ENCODE measurements around the gene ZDHHC3.

GRCh38 chr3:44958386-44958785 is 17.6 kb downstream of the ZDHHC3 start:
- TF ChIP-seq, protein P1, sequence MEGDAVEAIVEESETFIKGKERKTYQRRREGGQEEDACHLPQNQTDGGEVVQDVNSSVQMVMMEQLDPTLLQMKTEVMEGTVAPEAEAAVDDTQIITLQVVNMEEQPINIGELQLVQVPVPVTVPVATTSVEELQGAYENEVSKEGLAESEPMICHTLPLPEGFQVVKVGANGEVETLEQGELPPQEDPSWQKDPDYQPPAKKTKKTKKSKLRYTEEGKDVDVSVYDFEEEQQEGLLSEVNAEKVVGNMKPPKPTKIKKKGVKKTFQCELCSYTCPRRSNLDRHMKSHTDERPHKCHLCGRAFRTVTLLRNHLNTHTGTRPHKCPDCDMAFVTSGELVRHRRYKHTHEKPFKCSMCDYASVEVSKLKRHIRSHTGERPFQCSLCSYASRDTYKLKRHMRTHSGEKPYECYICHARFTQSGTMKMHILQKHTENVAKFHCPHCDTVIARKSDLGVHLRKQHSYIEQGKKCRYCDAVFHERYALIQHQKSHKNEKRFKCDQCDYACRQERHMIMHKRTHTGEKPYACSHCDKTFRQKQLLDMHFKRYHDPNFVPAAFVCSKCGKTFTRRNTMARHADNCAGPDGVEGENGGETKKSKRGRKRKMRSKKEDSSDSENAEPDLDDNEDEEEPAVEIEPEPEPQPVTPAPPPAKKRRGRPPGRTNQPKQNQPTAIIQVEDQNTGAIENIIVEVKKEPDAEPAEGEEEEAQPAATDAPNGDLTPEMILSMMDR (IDR thresholded peaks at IDR 0.05) = no peak
- no peak for TF ChIP-seq POLR2A (IDR thresholded peaks at IDR 0.05)

All from tibial nerve (tissue), 3 donors.